Measurements from ENCODE around the gene ELOB.

Gene ELOB

GRCh38 chr16:2798723-2799204 is 21.7 kb upstream of the ELOB start:
- no peak overlapping the region for H3K9ac ChIP-seq (ENCODE audit: low read depth, low read length)
- no peaks in the 10 kb centered on the region for H3K4me1 ChIP-seq (ENCODE audit: insufficient read depth, low read length)
- H3K9me3 ChIP-seq (ENCODE audit: control insufficient read depth, insufficient read depth, low read length), result peaks cover 4% of the 10 kb centered on the region
- no peaks in the 10 kb centered on the region for H3K36me3 ChIP-seq (ENCODE audit: insufficient read depth, low read length)

- Histone ChIP-seq H3K36me3 (ENCODE audit: insufficient read depth, low read length) (no peaks in the 10 kb centered on the region), H3K9me3 (ENCODE audit: control insufficient read depth, insufficient read depth, low read length) (no peaks in the 10 kb centered on the region), H3K4me1 (ENCODE audit: insufficient read depth, low read length) (no peaks in the 10 kb centered on the region), H3K9ac (ENCODE audit: low read depth, low read length) (no peak overlapping the region)
These were observed 18.5 kb upstream of the ELOB start for GRCh38 chr16:2795395-2796143.

- Histone ChIP-seq H3K9ac (ENCODE audit: low read depth, low read length) (no peak overlapping the region), H3K36me3 (ENCODE audit: insufficient read depth, low read length) (no peaks in the 10 kb centered on the region), H3K9me3 (ENCODE audit: control insufficient read depth, insufficient read depth, low read length) (no peaks in the 10 kb centered on the region), H3K4me1 (ENCODE audit: insufficient read depth, low read length) (no peaks in the 10 kb centered on the region)
These were observed 15.9 kb upstream of the ELOB start for GRCh38 chr16:2792940-2793339.

- Histone ChIP-seq H3K36me3 (ENCODE audit: insufficient read depth, low read length) (no peaks in the 10 kb centered on the region), H3K9ac (ENCODE audit: low read depth, low read length) (no peak overlapping the region), H3K4me1 (ENCODE audit: insufficient read depth, low read length) (no peaks in the 10 kb centered on the region), H3K9me3 (ENCODE audit: control insufficient read depth, insufficient read depth, low read length) (no peaks in the 10 kb centered on the region)
These were observed 14.1 kb upstream of the ELOB start for GRCh38 chr16:2791174-2791573.

GRCh38 chr16:2790631-2791030 is 13.6 kb upstream of the ELOB start:
- H3K36me3 ChIP-seq (ENCODE audit: insufficient read depth, low read length), result no peaks in the 10 kb centered on the region
- H3K9me3 ChIP-seq (ENCODE audit: control insufficient read depth, insufficient read depth, low read length), result no peaks in the 10 kb centered on the region
- H3K9ac ChIP-seq (ENCODE audit: low read depth, low read length), result no peak overlapping the region
- no peaks in the 10 kb centered on the region; the same call in 1 of the 2 replicates for H3K4me1 ChIP-seq (ENCODE audit: insufficient read depth, low read length)

GRCh38 chr16:2787961-2788360 is 10.9 kb upstream of the ELOB start:
- H3K36me3 ChIP-seq (ENCODE audit: insufficient read depth, low read length), result no peaks in the 10 kb centered on the region
- H3K4me1 ChIP-seq (ENCODE audit: insufficient read depth, low read length), result no peaks in the 10 kb centered on the region; the same call in 1 of the 2 replicates
- H3K9ac ChIP-seq (ENCODE audit: low read depth, low read length), result no peak overlapping the region
- no peaks in the 10 kb centered on the region for H3K9me3 ChIP-seq (ENCODE audit: control insufficient read depth, insufficient read depth, low read length)

- H3K9ac ChIP-seq (ENCODE audit: low read depth, low read length), result no peak within 1 kb of the TSS
- no peaks in the 10 kb centered on the region for H3K36me3 ChIP-seq (ENCODE audit: insufficient read depth, low read length)
- H3K4me1 ChIP-seq (ENCODE audit: insufficient read depth, low read length), result no peaks in the 10 kb centered on the region; the same call in 1 of the 2 replicates
- no peaks in the 10 kb centered on the region for H3K9me3 ChIP-seq (ENCODE audit: control insufficient read depth, insufficient read depth, low read length)
These were observed 10.3 kb upstream of the ELOB start, which contains the start of gene PRSS33 for GRCh38 chr16:2787406-2787805. Gene PRSS33, minus strand, starts transcription at chr16:2787560. Its CDS starts 1,013 bp downstream, at chr16:2786547.

- Histone ChIP-seq H3K9ac (ENCODE audit: low read depth, low read length) (no peak overlapping the region), H3K4me1 (ENCODE audit: insufficient read depth, low read length) (no peaks in the 10 kb centered on the region; the same call in 1 of the 2 replicates), H3K36me3 (ENCODE audit: insufficient read depth, low read length) (no peaks in the 10 kb centered on the region), H3K9me3 (ENCODE audit: control insufficient read depth, insufficient read depth, low read length) (no peaks in the 10 kb centered on the region)
These were observed 9.7 kb upstream of the ELOB start for GRCh38 chr16:2786826-2787151.

- Histone ChIP-seq H3K9ac (ENCODE audit: low read depth, low read length) (no peak overlapping the region), H3K36me3 (ENCODE audit: insufficient read depth, low read length) (no peaks in the 10 kb centered on the region), H3K9me3 (ENCODE audit: control insufficient read depth, insufficient read depth, low read length) (no peaks in the 10 kb centered on the region), H3K4me1 (ENCODE audit: insufficient read depth, low read length) (no peaks in the 10 kb centered on the region; the same call in 1 of the 2 replicates)
These were observed 9.2 kb upstream of the ELOB start for GRCh38 chr16:2786061-2786825.

GRCh38 chr16:2785101-2785991 is 8.3 kb upstream of the ELOB start:
- Histone ChIP-seq H3K9me3 (ENCODE audit: control insufficient read depth, insufficient read depth, low read length) (no peaks in the 10 kb centered on the region), H3K9ac (ENCODE audit: low read depth, low read length) (peak overlapping the region; percentile 35; the same call in 1 of the 2 replicates), H3K36me3 (ENCODE audit: insufficient read depth, low read length) (no peaks in the 10 kb centered on the region), H3K4me1 (ENCODE audit: insufficient read depth, low read length) (peaks cover 3% of the 10 kb centered on the region; the same call in 1 of the 2 replicates)

GRCh38 chr16:2784358-2785100 is 7.4 kb upstream of the ELOB start:
- H3K4me1 ChIP-seq (ENCODE audit: insufficient read depth, low read length), result peaks cover 7% of the 10 kb centered on the region; the same call in 1 of the 2 replicates
- H3K9me3 ChIP-seq (ENCODE audit: control insufficient read depth, insufficient read depth, low read length), result no peaks in the 10 kb centered on the region
- no peak overlapping the region; the same call in 1 of the 2 replicates for H3K9ac ChIP-seq (ENCODE audit: low read depth, low read length)
- no peaks in the 10 kb centered on the region for H3K36me3 ChIP-seq (ENCODE audit: insufficient read depth, low read length)

GRCh38 chr16:2783581-2784357 is 6.7 kb upstream of the ELOB start:
- Histone ChIP-seq H3K9ac (ENCODE audit: low read depth, low read length) (no peak overlapping the region), H3K36me3 (ENCODE audit: insufficient read depth, low read length) (no peaks in the 10 kb centered on the region), H3K9me3 (ENCODE audit: control insufficient read depth, insufficient read depth, low read length) (no peaks in the 10 kb centered on the region), H3K4me1 (ENCODE audit: insufficient read depth, low read length) (peaks cover 9% of the 10 kb centered on the region; the same call in 1 of the 2 replicates)
